Effector memory CD4-positive, alpha-beta T cell (primary cell): ENCODE results near the gene INTS6.

Experiments
- DNase-seq, 3 donors: peaks; one replicate each; pipeline ENCODE4 v3.0.0-alpha.2; 2020
- H3K27ac ChIP-seq: 2 replicates; pipeline ENCODE4 v1.7.0; 2013; ENCODE audit warnings: mild to moderate bottlenecking, low read length, moderate library complexity; ENCODE audit not compliant: insufficient read depth, poor library complexity, severe bottlenecking
- H3K27me3 ChIP-seq: replicated peaks from 2 replicates; pipeline ENCODE4 v1.7.0; 2013; ENCODE audit warnings: mild to moderate bottlenecking, low read length; ENCODE audit not compliant: insufficient read depth, control insufficient read depth, poor library complexity, severe bottlenecking
- H3K36me3 ChIP-seq: 2 replicates; pipeline ENCODE4 v1.7.0; 2013; ENCODE audit warnings: mild to moderate bottlenecking, low read length, moderate library complexity; ENCODE audit not compliant: control insufficient read depth, insufficient read depth
- H3K4me1 ChIP-seq: 2 replicates; pipeline ENCODE4 v1.7.0; 2013; ENCODE audit warnings: low read length, mild to moderate bottlenecking; ENCODE audit not compliant: control insufficient read depth, insufficient read depth, poor library complexity, severe bottlenecking
- H3K4me3 ChIP-seq: 2 replicates; pipeline ENCODE4 v1.7.0; 2013; ENCODE audit warnings: low read length, low read depth, mild to moderate bottlenecking; ENCODE audit not compliant: insufficient read depth, poor library complexity, severe bottlenecking
- H3K9me3 ChIP-seq: 2 replicates; pipeline ENCODE4 v1.7.0; 2013; ENCODE audit warnings: mild to moderate bottlenecking, low read length, moderate library complexity; ENCODE audit not compliant: control insufficient read depth

Gene INTS6

GRCh38 chr13:51481656-51482055 is 28.8 kb upstream of the INTS6 start:
- no peaks in the 10 kb centered on the region for H3K4me1 ChIP-seq
- no peaks in the 10 kb centered on the region for H3K27me3 ChIP-seq
- no peak for DNase-seq
- no peaks in the 10 kb centered on the region for H3K36me3 ChIP-seq
- H3K27ac ChIP-seq: no peak overlapping the region
- no peak overlapping the region for H3K4me3 ChIP-seq
- no peaks in the 10 kb centered on the region for H3K9me3 ChIP-seq

- Histone ChIP-seq H3K4me3 (no peak overlapping the region), H3K27ac (no peak overlapping the region), H3K4me1 (no peaks in the 10 kb centered on the region), H3K36me3 (no peaks in the 10 kb centered on the region), H3K27me3 (no peaks in the 10 kb centered on the region), H3K9me3 (no peaks in the 10 kb centered on the region)
- DNase-seq: no peak
These were observed 26.3 kb upstream of the INTS6 start for GRCh38 chr13:51479199-51479523.

GRCh38 chr13:51478418-51479198 is 25.8 kb upstream of the INTS6 start:
- no peaks in the 10 kb centered on the region for H3K27me3 ChIP-seq
- no peak overlapping the region for H3K4me3 ChIP-seq
- no peaks in the 10 kb centered on the region for H3K4me1 ChIP-seq
- H3K27ac ChIP-seq: no peak overlapping the region
- H3K9me3 ChIP-seq: no peaks in the 10 kb centered on the region
- no peaks in the 10 kb centered on the region for H3K36me3 ChIP-seq
- DNase-seq: no peak

GRCh38 chr13:51477653-51478324 is 25.0 kb upstream of the INTS6 start:
- DNase-seq: no peak
- Histone ChIP-seq H3K4me3 (no peak overlapping the region), H3K27me3 (no peaks in the 10 kb centered on the region), H3K4me1 (no peaks in the 10 kb centered on the region), H3K9me3 (no peaks in the 10 kb centered on the region), H3K36me3 (no peaks in the 10 kb centered on the region), H3K27ac (no peak overlapping the region)

- Histone ChIP-seq H3K27me3 (no peaks in the 10 kb centered on the region), H3K9me3 (no peaks in the 10 kb centered on the region), H3K36me3 (no peaks in the 10 kb centered on the region), H3K27ac (no peak overlapping the region), H3K4me3 (no peak overlapping the region), H3K4me1 (no peaks in the 10 kb centered on the region)
- DNase-seq: no peak
These were observed 24.3 kb upstream of the INTS6 start for GRCh38 chr13:51477149-51477548.

- H3K27me3 ChIP-seq: no peaks in the 10 kb centered on the region
- no peak for DNase-seq
- H3K36me3 ChIP-seq: no peaks in the 10 kb centered on the region
- no peak overlapping the region for H3K4me3 ChIP-seq
- no peak overlapping the region for H3K27ac ChIP-seq
- no peaks in the 10 kb centered on the region for H3K4me1 ChIP-seq
- no peaks in the 10 kb centered on the region for H3K9me3 ChIP-seq
These were observed 23.1 kb upstream of the INTS6 start for GRCh38 chr13:51475727-51476501.

GRCh38 chr13:51469790-51470189 is 17.0 kb upstream of the INTS6 start:
- H3K9me3 ChIP-seq: no peaks in the 10 kb centered on the region
- H3K4me1 ChIP-seq: no peaks in the 10 kb centered on the region
- H3K27ac ChIP-seq: no peak overlapping the region
- DNase-seq: no peak
- no peaks in the 10 kb centered on the region for H3K36me3 ChIP-seq
- no peak overlapping the region for H3K4me3 ChIP-seq
- no peaks in the 10 kb centered on the region for H3K27me3 ChIP-seq

GRCh38 chr13:51467730-51468129 is 14.9 kb upstream of the INTS6 start:
- Histone ChIP-seq H3K4me1 (no peaks in the 10 kb centered on the region), H3K27ac (no peak overlapping the region), H3K27me3 (no peaks in the 10 kb centered on the region), H3K9me3 (no peaks in the 10 kb centered on the region), H3K4me3 (no peak overlapping the region), H3K36me3 (no peaks in the 10 kb centered on the region)
- DNase-seq: no peak

- Histone ChIP-seq H3K4me1 (no peaks in the 10 kb centered on the region), H3K27ac (no peak overlapping the region), H3K36me3 (no peaks in the 10 kb centered on the region), H3K4me3 (no peak overlapping the region), H3K27me3 (no peaks in the 10 kb centered on the region), H3K9me3 (no peaks in the 10 kb centered on the region)
- DNase-seq: no peak
These were observed 12.3 kb upstream of the INTS6 start for GRCh38 chr13:51465124-51465523.
